Kidney (tissue), 14 donors: Measurements from ENCODE around the gene JAKMIP3. TPM values are rescaled to one million over a fixed set of nuclear protein-coding genes. Genes with fewer than 3 reads are reported as not detected.

Source experiments
- DNase-seq, 5 donors: peaks; one replicate each; pipeline ENCODE4 v3.0.0-alpha.2; 2013 to 2020
- FAIRE-seq: peaks from 2 replicates; lab custom pipeline; 2012; peaks lifted over from hg19 to GRCh38; lab: Jason Lieb, UNC
- H3K27ac ChIP-seq, 2 donors: one replicate each; pipeline ENCODE4 v1.7.0; 2013; ENCODE audit warnings: low read depth in 2 of 2, low read length in 2 of 2, inconsistent platforms in 1 of 2
- H3K27me3 ChIP-seq: one replicate; pipeline ENCODE4 v1.7.1; 2013; ENCODE audit warnings: low read length, inconsistent platforms; ENCODE audit not compliant: control insufficient read depth, insufficient read depth
- H3K36me3 ChIP-seq, 3 donors: one replicate each; pipeline versions ENCODE4 v1.7.0 to v1.7.1; 2013; ENCODE audit warnings: low read length in 3 of 3, control low read depth in 1 of 3, inconsistent platforms in 1 of 3; ENCODE audit not compliant: insufficient read depth in 3 of 3, control insufficient read depth in 2 of 3
- H3K4me1 ChIP-seq, 3 donors: one replicate each; pipeline versions ENCODE4 v1.7.0 to v1.7.1; 2013; ENCODE audit warnings: low read length in 3 of 3, inconsistent platforms in 1 of 3, low read depth in 1 of 3; ENCODE audit not compliant: control insufficient read depth in 2 of 3, insufficient read depth in 2 of 3
- H3K4me3 ChIP-seq, 3 donors: one replicate each; pipeline versions ENCODE4 v1.7.0 to v1.8.1; 2013; ENCODE audit warnings: low read length in 3 of 3, control low read depth in 1 of 3, inconsistent platforms in 1 of 3
- H3K9ac ChIP-seq, 3 donors: one replicate each; pipeline versions ENCODE4 v1.7.0 to v1.7.1; 2013; ENCODE audit warnings: low read length in 3 of 3, control low read depth in 1 of 3, inconsistent platforms in 1 of 3
- H3K9me3 ChIP-seq, 3 donors: one replicate each; pipeline versions ENCODE4 v1.7.0 to v1.7.1; 2013; ENCODE audit warnings: low read length in 3 of 3, control low read depth in 1 of 3, inconsistent platforms in 1 of 3; ENCODE audit not compliant: control insufficient read depth in 2 of 3, insufficient read depth in 1 of 3
- CTCF ChIP-seq: IDR thresholded peaks from 3 replicates; pipeline ENCODE4 v1.5.1; 2012; ENCODE audit warnings: mild to moderate bottlenecking, moderate library complexity, borderline replicate concordance; ENCODE audit not compliant: insufficient read depth; ENCODE audit errors: extremely low read depth
- intact Hi-C: fragments of 100-400 bp; cut with DNase I; formaldehyde crosslinking; loops from one replicate; pipeline ENCODE4 v1.11.1; 2022
- polyA plus RNA-seq: library from polyadenylated mRNA; stranded (reverse); fragments of 350-450 nt; fragmentation: Illumina TruSeq; extraction: RNeasy Lipid Tissue Mini Kit (QIAGEN cat#74804); gene quantifications from one replicate; pipeline ENCODE4 v1.2.3, GENCODE V29; 2014; ENCODE audit warnings: low read depth, low replicate concordance; ENCODE audit not compliant: insufficient read depth
- total RNA-seq: library from RNA; stranded (reverse); fragmentation: NEBNext Ultra II Directional; extraction: Animal tissue kit (Norgen Biotek cat#: 25700); gene quantifications from one replicate; pipeline ENCODE4 v1.2.1, GENCODE V29; 2021
- donor health status: control.
- donor health status: control.
- donor health status: control.
- donor health status: control.
- donor health status: control.
- donor health status: DM: yes; HTN: yes; CAD: no.
- donor health status: Normal renal cell carcinoma (clear cell type).

JAKMIP3 gene
- total and polyA plus RNA-seq, 2 donors from 2014 or later = 0.13 to 0.16 TPM

GRCh38 chr10:132043861-132044695 is 21.7 kb upstream of the JAKMIP3 start:
- Histone ChIP-seq H3K4me1 (no peaks in the 10 kb centered on the region), H3K9ac (no peak overlapping the region), H3K36me3 (no peaks in the 10 kb centered on the region), H3K27me3 (no peaks in the 10 kb centered on the region), H3K4me3 (no peak overlapping the region), H3K9me3 (no peaks in the 10 kb centered on the region), H3K27ac (no peak overlapping the region)
- DNase-seq (no peak), FAIRE-seq (no peak)
- no peak for TF ChIP-seq CTCF
- intact Hi-C loops = no loop called here

- TF ChIP-seq CTCF = no peak
- FAIRE-seq (no peak), DNase-seq (no peak)
- Histone ChIP-seq H3K9me3 (no peaks in the 10 kb centered on the region), H3K9ac (no peak overlapping the region), H3K4me3 (no peak overlapping the region), H3K36me3 (no peaks in the 10 kb centered on the region), H3K27ac (no peak overlapping the region), H3K4me1 (no peaks in the 10 kb centered on the region), H3K27me3 (no peaks in the 10 kb centered on the region)
- intact Hi-C loops = no loop called here
Measured at GRCh38 chr10:132044803-132045202, 20.9 kb upstream of the JAKMIP3 start.

- no peaks in the 10 kb centered on the region for H3K4me1 ChIP-seq
- H3K27ac ChIP-seq = no peak overlapping the region
- DNase-seq = no peak
- FAIRE-seq = no peak
- intact Hi-C loops = no loop called here
- no peaks in the 10 kb centered on the region for H3K27me3 ChIP-seq
- H3K4me3 ChIP-seq = no peak overlapping the region
- H3K9ac ChIP-seq = no peak overlapping the region
- no peak for TF ChIP-seq CTCF
- no peaks in the 10 kb centered on the region for H3K36me3 ChIP-seq
- no peaks in the 10 kb centered on the region for H3K9me3 ChIP-seq
Measured at GRCh38 chr10:132045324-132045723, 20.4 kb upstream of the JAKMIP3 start.
